ENCODE results near the gene HOGA1.

DNA sequence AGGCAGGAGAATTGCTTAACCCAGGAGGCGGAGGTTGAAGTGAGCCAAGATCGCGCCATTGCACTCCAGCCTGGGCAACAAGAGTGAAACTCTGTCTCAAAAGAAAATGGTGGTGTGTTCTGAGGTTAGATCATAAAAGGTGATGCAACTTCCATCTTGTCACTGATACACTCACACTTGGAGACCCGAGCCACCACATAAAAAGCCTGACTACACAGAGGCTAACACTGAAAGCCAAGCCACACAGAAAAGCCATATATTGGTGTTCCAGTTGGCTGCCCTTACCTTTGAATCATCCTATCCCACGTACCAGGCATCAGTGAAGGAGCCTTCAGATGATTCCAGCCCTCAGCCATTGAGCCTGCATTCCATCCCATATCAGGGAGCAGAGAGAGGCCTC, 45.1 kb downstream of the HOGA1 start:
- TF ChIP-seq, protein P1, sequence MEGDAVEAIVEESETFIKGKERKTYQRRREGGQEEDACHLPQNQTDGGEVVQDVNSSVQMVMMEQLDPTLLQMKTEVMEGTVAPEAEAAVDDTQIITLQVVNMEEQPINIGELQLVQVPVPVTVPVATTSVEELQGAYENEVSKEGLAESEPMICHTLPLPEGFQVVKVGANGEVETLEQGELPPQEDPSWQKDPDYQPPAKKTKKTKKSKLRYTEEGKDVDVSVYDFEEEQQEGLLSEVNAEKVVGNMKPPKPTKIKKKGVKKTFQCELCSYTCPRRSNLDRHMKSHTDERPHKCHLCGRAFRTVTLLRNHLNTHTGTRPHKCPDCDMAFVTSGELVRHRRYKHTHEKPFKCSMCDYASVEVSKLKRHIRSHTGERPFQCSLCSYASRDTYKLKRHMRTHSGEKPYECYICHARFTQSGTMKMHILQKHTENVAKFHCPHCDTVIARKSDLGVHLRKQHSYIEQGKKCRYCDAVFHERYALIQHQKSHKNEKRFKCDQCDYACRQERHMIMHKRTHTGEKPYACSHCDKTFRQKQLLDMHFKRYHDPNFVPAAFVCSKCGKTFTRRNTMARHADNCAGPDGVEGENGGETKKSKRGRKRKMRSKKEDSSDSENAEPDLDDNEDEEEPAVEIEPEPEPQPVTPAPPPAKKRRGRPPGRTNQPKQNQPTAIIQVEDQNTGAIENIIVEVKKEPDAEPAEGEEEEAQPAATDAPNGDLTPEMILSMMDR (IDR thresholded peaks at IDR 0.05; ENCODE audit: low read length) = no peak
- TF ChIP-seq EZH2 (optimal IDR thresholded peaks at IDR 0.05; ENCODE audit: low read depth, low read length) = no peak
